Panc1 (cell line): ENCODE measurements around the gene RARA. TPM values are rescaled to one million over a fixed set of nuclear protein-coding genes. Genes with fewer than 3 reads are reported as not detected.
A peak's percentile ranks its signal among the peaks of the same experiment; 100 is the strongest.

Experiments used
- ATAC-seq: fragments of 200-7000 bp; cut with Tn5 transposase; 2 replicates; pipeline ENCODE4 v1.9.1; 2020; ENCODE audit warnings: mild to moderate bottlenecking, moderate library complexity
- BruUV-seq: library from RNA; stranded (reverse); fragments of 400-500 nt; replicated peaks from 2 replicates; lab custom pipeline; 2021; lab: Mats Ljungman, UMichigan
- CTCF ChIA-PET: fragments of 300-600 bp; sonication (Branson Sonifier 250); formaldehyde crosslinking; loops from one replicate; lab custom pipeline; 2022; ENCODE audit warnings: antibody characterized with exemption; lab: Charles Lee
- POLR2A ChIA-PET: fragments of 300-600 bp; sonication (Branson Sonifier 250); formaldehyde crosslinking; loops from one replicate; lab custom pipeline; 2022; ENCODE audit warnings: antibody characterized with exemption; lab: Charles Lee
- DNase-seq: peaks from one replicate; pipeline ENCODE4 v3.0.0-alpha.2; 2010; ENCODE audit warnings: low read depth, low spot score
- H3K27ac ChIP-seq: 2 replicates; pipeline ENCODE4 v1.5.1; 2011; ENCODE audit warnings: mild to moderate bottlenecking, low read length, inconsistent platforms
- H3K27me3 ChIP-seq: fragments of 200-500 bp; sonication (Bioruptor generic); 2 replicates; pipeline ENCODE4 v1.6.0; 2014; ENCODE audit warnings: low read length, inconsistent platforms; ENCODE audit not compliant: control insufficient read depth, insufficient read depth
- H3K36me3 ChIP-seq: fragments of 200-500 bp; sonication (Bioruptor generic); 2 replicates; pipeline ENCODE4 v1.5.1; 2014; ENCODE audit warnings: inconsistent platforms, mild to moderate bottlenecking, low read length, moderate library complexity; ENCODE audit not compliant: control insufficient read depth, insufficient read depth
- H3K4me1 ChIP-seq: 2 replicates; pipeline ENCODE4 v1.5.1; 2011; ENCODE audit warnings: inconsistent platforms, mild to moderate bottlenecking, low read length, moderate library complexity; ENCODE audit not compliant: control insufficient read depth, insufficient read depth
- H3K4me3 ChIP-seq, 2 experiments: 2 replicates each; pipeline ENCODE4 v1.5.1; 2011 to 2012; ENCODE audit warnings: low read depth in 2 of 2, low read length in 2 of 2, mild to moderate bottlenecking in 2 of 2, inconsistent platforms in 1 of 2, moderate library complexity in 1 of 2
- H3K9me3 ChIP-seq: fragments of 200-500 bp; sonication (Bioruptor generic); 2 replicates; pipeline ENCODE4 v1.5.1; 2014; ENCODE audit warnings: low read depth, mild to moderate bottlenecking, inconsistent platforms, low read length, moderate library complexity; ENCODE audit not compliant: control insufficient read depth, insufficient read depth
- POLR2AphosphoS5 ChIP-seq: IDR thresholded peaks from 2 replicates; pipeline ENCODE4 v1.6.1; 2012; ENCODE audit warnings: mild to moderate bottlenecking, low read depth, low read length, moderate library complexity
- REST ChIP-seq, 2 experiments: IDR thresholded peaks; 2 replicates each; pipeline ENCODE4 v1.6.1; 2011 to 2012; ENCODE audit warnings: low read depth in 2 of 2, control low read depth in 1 of 2, low read length in 1 of 2, mild to moderate bottlenecking in 1 of 2, moderate library complexity in 1 of 2; ENCODE audit not compliant: insufficient read depth in 1 of 2
- SIN3A ChIP-seq: IDR thresholded peaks from 2 replicates; pipeline ENCODE4 v1.6.1; 2012; ENCODE audit warnings: low read depth, mild to moderate bottlenecking, low read length, moderate library complexity, borderline replicate concordance; ENCODE audit not compliant: insufficient read depth
- TCF7L2 ChIP-seq: IDR thresholded peaks from 2 replicates; pipeline ENCODE4 v1.6.1; 2011; ENCODE audit warnings: mild to moderate bottlenecking, low read depth, low read length, inconsistent platforms
- in situ Hi-C: cut with HindIII; loops from 2 replicates; pipeline ENCODE4 v1.10.0; 2016; ENCODE audit warnings: low sequenced_read_pairs, low pct_unique_long_range_greater_than_20kb
- intact Hi-C: fragments of 100-400 bp; cut with micrococcal nuclease; formaldehyde crosslinking; loops from one replicate; pipeline ENCODE4 v1.10.0; 2022; ENCODE audit not compliant: unreplicated experiment
- total RNA-seq: library from RNA; stranded (reverse); gene quantifications from one replicate; pipeline ENCODE4 v1.2.1, GENCODE V29; 2021; ENCODE audit not compliant: unreplicated experiment
- TF ChIP-seq, protein P1 (sequence below): fragments of 450-650 bp; IDR thresholded peaks from 2 replicates; pipeline ENCODE4 v1.5.1; 2017; ENCODE audit warnings: mild to moderate bottlenecking

Gene RARA
- total RNA-seq, 1 experiment from 2014 or later = 55.6 TPM

GRCh38 chr17:40340880-40341807, 32.2 kb downstream of the RARA start:
- no peaks in the 10 kb centered on the region for H3K27me3 ChIP-seq
- ChIA-PET POLR2A (interaction anchor here (0.5 to 1.1 kb wide), 3 partner anchors 9 to 1188 kb away, joined by 3 to 6 read pairs (median 4); no protein-coding TSS in a partner anchor), CTCF (interaction anchor here (0.5 to 0.9 kb wide), 2 partner anchors 22 to 53 kb away, joined by 3 read pairs; partner anchors contain the start of gene CDC6)
- H3K9me3 ChIP-seq = no peaks in the 10 kb centered on the region
- peaks cover 72% of the 10 kb centered on the region for H3K4me1 ChIP-seq
- H3K27ac ChIP-seq = peak overlapping the region; percentile 81
- intact Hi-C loops = no loop called here
- in situ Hi-C loops = no loop called here
- H3K4me3 ChIP-seq = peak overlapping the region; percentile 59 to 75
- 0 out of 2 replicates have a peak, but pooled peaks have one; percentile 42 for TF ChIP-seq TCF7L2
- TF ChIP-seq SIN3A = no peak
- TF ChIP-seq, protein P1, sequence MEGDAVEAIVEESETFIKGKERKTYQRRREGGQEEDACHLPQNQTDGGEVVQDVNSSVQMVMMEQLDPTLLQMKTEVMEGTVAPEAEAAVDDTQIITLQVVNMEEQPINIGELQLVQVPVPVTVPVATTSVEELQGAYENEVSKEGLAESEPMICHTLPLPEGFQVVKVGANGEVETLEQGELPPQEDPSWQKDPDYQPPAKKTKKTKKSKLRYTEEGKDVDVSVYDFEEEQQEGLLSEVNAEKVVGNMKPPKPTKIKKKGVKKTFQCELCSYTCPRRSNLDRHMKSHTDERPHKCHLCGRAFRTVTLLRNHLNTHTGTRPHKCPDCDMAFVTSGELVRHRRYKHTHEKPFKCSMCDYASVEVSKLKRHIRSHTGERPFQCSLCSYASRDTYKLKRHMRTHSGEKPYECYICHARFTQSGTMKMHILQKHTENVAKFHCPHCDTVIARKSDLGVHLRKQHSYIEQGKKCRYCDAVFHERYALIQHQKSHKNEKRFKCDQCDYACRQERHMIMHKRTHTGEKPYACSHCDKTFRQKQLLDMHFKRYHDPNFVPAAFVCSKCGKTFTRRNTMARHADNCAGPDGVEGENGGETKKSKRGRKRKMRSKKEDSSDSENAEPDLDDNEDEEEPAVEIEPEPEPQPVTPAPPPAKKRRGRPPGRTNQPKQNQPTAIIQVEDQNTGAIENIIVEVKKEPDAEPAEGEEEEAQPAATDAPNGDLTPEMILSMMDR = no peak
- peak; percentile 77 for ATAC-seq
- peak; percentile 33 for DNase-seq
- no peaks in the 10 kb centered on the region for H3K36me3 ChIP-seq
- BruUV-seq = TSS peak; percentile 5

- no peak for DNase-seq
- ChIA-PET POLR2A (interaction anchor here (0.6 kb wide), 1 partner anchor 143 kb away, joined by 6 read pairs; no protein-coding TSS in a partner anchor), CTCF (no interaction called here)
- no peak for TF ChIP-seq TCF7L2
- peak; percentile 52; the same call in 1 of the 2 replicates for TF ChIP-seq POLR2AphosphoS5
- H3K9me3 ChIP-seq = no peaks in the 10 kb centered on the region
- no TSS peak for BruUV-seq
- H3K36me3 ChIP-seq = no peaks in the 10 kb centered on the region
- peaks cover 77% of the 10 kb centered on the region for H3K4me1 ChIP-seq
- H3K27me3 ChIP-seq = no peaks in the 10 kb centered on the region
- intact Hi-C loops = no loop called here
- H3K27ac ChIP-seq = peak overlapping the region; percentile 81
- in situ Hi-C loops = no loop called here
- peak overlapping the region; percentile 59 to 75 for H3K4me3 ChIP-seq
- peak; percentile 68 for ATAC-seq
Measured at GRCh38 chr17:40341808-40342503, 33.0 kb downstream of the RARA start.

GRCh38 chr17:40342504-40343218, 33.7 kb downstream of the RARA start:
- ChIA-PET CTCF (interaction anchor here (0.6 kb wide), 1 partner anchor 278 kb away, joined by 3 read pairs; no protein-coding TSS in a partner anchor), POLR2A (no interaction called here)
- Histone ChIP-seq H3K27ac (peak overlapping the region; percentile 80), H3K4me1 (peaks cover 76% of the 10 kb centered on the region), H3K9me3 (no peaks in the 10 kb centered on the region), H3K36me3 (0 out of 2 replicates have a peak, but pooled peaks cover 2% of the 10 kb centered on the region), H3K27me3 (no peaks in the 10 kb centered on the region), H3K4me3 (peak overlapping the region; percentile 59 to 75)
- no peak for ATAC-seq
- no peak for DNase-seq
- no TSS peak for BruUV-seq
- in situ Hi-C loops (no loop called here), intact Hi-C loops (no loop called here)
- TF ChIP-seq SIN3A (no peak), TCF7L2 (no peak), POLR2AphosphoS5 (no peak), REST (IDR thresholded peaks at IDR 0.05; ENCODE audit: insufficient read depth in 1 of 2, low read depth in 2 of 2, low read length in 1 of 2) (no peak)
- TF ChIP-seq, protein P1 = no peak
